PC-9 (cell line): ENCODE measurements around the gene ELMO3. TPM values are rescaled to one million over a fixed set of nuclear protein-coding genes. Genes with fewer than 3 reads are reported as not detected.

Experiments
- BruUV-seq: library from RNA; stranded (reverse); fragments of 400-500 nt; replicated peaks from 2 replicates; lab custom pipeline; 2021; lab: Mats Ljungman, UMichigan
- CTCF ChIA-PET: fragments of 300-600 bp; sonication (Branson Sonifier 250); formaldehyde crosslinking; loops from one replicate; lab custom pipeline; 2022; ENCODE audit warnings: antibody characterized with exemption; lab: Charles Lee
- POLR2A ChIA-PET: fragments of 300-600 bp; sonication (Branson Sonifier 250); formaldehyde crosslinking; loops from one replicate; lab custom pipeline; 2022; ENCODE audit warnings: antibody characterized with exemption; ENCODE audit not compliant: unreplicated experiment; lab: Charles Lee
- DNase-seq, 2 experiments: peaks; one replicate each; pipeline versions ENCODE4 v3.0.0 to v3.0.0-alpha.2; 2015 to 2022; ENCODE audit warnings: mixed read lengths in 1 of 2
- H2AFZ ChIP-seq: fragments of 200-600 bp; sonication (generic); 2 replicates; pipeline ENCODE4 v1.8.1; 2017; ENCODE audit warnings: antibody characterized with exemption
- H3F3A ChIP-seq: fragments of 200-600 bp; sonication (generic); 2 replicates; pipeline ENCODE4 v1.8.1; 2017; ENCODE audit warnings: antibody characterized with exemption, mild to moderate bottlenecking, low read depth; ENCODE audit not compliant: insufficient read depth
- H3K27ac ChIP-seq: fragments of 200-600 bp; sonication (generic); 2 replicates; pipeline ENCODE4 v1.6.1; 2016; ENCODE audit warnings: mixed run types
- H3K27me3 ChIP-seq: fragments of 200-600 bp; sonication (generic); 2 replicates; pipeline ENCODE4 v1.6.1; 2016; ENCODE audit warnings: low read depth, mixed run types; ENCODE audit not compliant: insufficient read depth
- H3K36me3 ChIP-seq: fragments of 200-600 bp; sonication (generic); 2 replicates; pipeline ENCODE4 v1.6.1; 2016; ENCODE audit warnings: low read depth, mixed run types
- H3K4me1 ChIP-seq: fragments of 200-600 bp; sonication (generic); replicated peaks from 2 replicates; pipeline ENCODE4 v1.6.1; 2016; ENCODE audit warnings: mixed run types; ENCODE audit not compliant: insufficient read depth
- H3K4me2 ChIP-seq: fragments of 200-600 bp; sonication (generic); 2 replicates; pipeline ENCODE4 v1.6.1; 2017; ENCODE audit warnings: mixed run types
- H3K4me3 ChIP-seq: fragments of 200-600 bp; sonication (generic); 2 replicates; pipeline ENCODE4 v1.6.1; 2016; ENCODE audit warnings: mixed run types
- H3K79me2 ChIP-seq: fragments of 200-600 bp; sonication (generic); 2 replicates; pipeline ENCODE4 v1.6.1; 2017; ENCODE audit warnings: low read depth, mixed run types
- H3K9me2 ChIP-seq: fragments of 200-600 bp; sonication (generic); 2 replicates; pipeline ENCODE4 v1.8.1; 2017; ENCODE audit warnings: mild to moderate bottlenecking; ENCODE audit not compliant: insufficient read depth
- H3K9me3 ChIP-seq: fragments of 200-600 bp; sonication (generic); 2 replicates; pipeline ENCODE4 v1.8.1; 2016; ENCODE audit warnings: low read depth; ENCODE audit not compliant: insufficient read depth
- H4K20me1 ChIP-seq: fragments of 200-600 bp; sonication (generic); 2 replicates; pipeline ENCODE4 v1.8.1; 2017; ENCODE audit not compliant: insufficient read depth
- EZH2 ChIP-seq: fragments of 200-600 bp; sonication (generic); IDR thresholded peaks from 2 replicates; pipeline ENCODE4 v1.8.0; 2017; ENCODE audit warnings: antibody characterized with exemption, low read depth
- intact Hi-C: fragments of 100-400 bp; cut with micrococcal nuclease; formaldehyde crosslinking; loops from one replicate; pipeline ENCODE4 v1.10.0; 2022; ENCODE audit not compliant: unreplicated experiment
- total RNA-seq: library from RNA; stranded (reverse); gene quantifications from 2 replicates; pipeline ENCODE4 v1.2.3, GENCODE V29; 2021
- TF ChIP-seq, protein P1 (sequence below): fragments of 200-600 bp; sonication (generic); conservative IDR thresholded peaks from 2 replicates; pipeline ENCODE4 v1.6.1; 2017; ENCODE audit warnings: mixed run types, antibody characterized with exemption, mild to moderate bottlenecking, moderate library complexity

The ELMO3 gene
- total RNA-seq, 1 experiment from 2014 or later = 32.4 TPM

- Histone ChIP-seq H3K4me3 (no peak overlapping the region), H3K27me3 (no peaks in the 10 kb centered on the region), H3F3A (peaks cover 22% of the 10 kb centered on the region), H3K36me3 (peaks cover 5% of the 10 kb centered on the region; the same call in 1 of the 2 replicates), H3K4me2 (no peak overlapping the region), H4K20me1 (no peaks in the 10 kb centered on the region), H2AFZ (no peak overlapping the region), H3K9me3 (no peaks in the 10 kb centered on the region), H3K4me1 (peaks cover 8% of the 10 kb centered on the region), H3K9me2 (no peaks in the 10 kb centered on the region), H3K79me2 (peaks cover 16% of the 10 kb centered on the region), H3K27ac (no peak overlapping the region)
- POLR2A ChIA-PET = no interaction called here
- DNase-seq = no peak
- BruUV-seq = no TSS peak
- intact Hi-C loops = no loop called here
- CTCF ChIA-PET = no interaction called here
- TF ChIP-seq EZH2 = no peak
Measured at GRCh38 chr16:67229906-67230808, 31.2 kb downstream of the ELMO3 start.

GRCh38 chr16:67230809-67231660 is 32.1 kb downstream of the ELMO3 start:
- no TSS peak for BruUV-seq
- no peaks in the 10 kb centered on the region for H4K20me1 ChIP-seq
- H3K36me3 ChIP-seq = peaks cover 6% of the 10 kb centered on the region

GRCh38 chr16:67233596-67233995 is 34.7 kb downstream of the ELMO3 start:
- no peak overlapping the region for H3K27ac ChIP-seq
- no peaks in the 10 kb centered on the region for H3K9me3 ChIP-seq
- H3K27me3 ChIP-seq = no peaks in the 10 kb centered on the region
- H2AFZ ChIP-seq = no peak overlapping the region
- no peak for DNase-seq
- TF ChIP-seq, protein P1, sequence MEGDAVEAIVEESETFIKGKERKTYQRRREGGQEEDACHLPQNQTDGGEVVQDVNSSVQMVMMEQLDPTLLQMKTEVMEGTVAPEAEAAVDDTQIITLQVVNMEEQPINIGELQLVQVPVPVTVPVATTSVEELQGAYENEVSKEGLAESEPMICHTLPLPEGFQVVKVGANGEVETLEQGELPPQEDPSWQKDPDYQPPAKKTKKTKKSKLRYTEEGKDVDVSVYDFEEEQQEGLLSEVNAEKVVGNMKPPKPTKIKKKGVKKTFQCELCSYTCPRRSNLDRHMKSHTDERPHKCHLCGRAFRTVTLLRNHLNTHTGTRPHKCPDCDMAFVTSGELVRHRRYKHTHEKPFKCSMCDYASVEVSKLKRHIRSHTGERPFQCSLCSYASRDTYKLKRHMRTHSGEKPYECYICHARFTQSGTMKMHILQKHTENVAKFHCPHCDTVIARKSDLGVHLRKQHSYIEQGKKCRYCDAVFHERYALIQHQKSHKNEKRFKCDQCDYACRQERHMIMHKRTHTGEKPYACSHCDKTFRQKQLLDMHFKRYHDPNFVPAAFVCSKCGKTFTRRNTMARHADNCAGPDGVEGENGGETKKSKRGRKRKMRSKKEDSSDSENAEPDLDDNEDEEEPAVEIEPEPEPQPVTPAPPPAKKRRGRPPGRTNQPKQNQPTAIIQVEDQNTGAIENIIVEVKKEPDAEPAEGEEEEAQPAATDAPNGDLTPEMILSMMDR = no peak
- no peak for TF ChIP-seq EZH2
- H3K79me2 ChIP-seq = peaks cover 5% of the 10 kb centered on the region
- no peak overlapping the region for H3K4me3 ChIP-seq
- POLR2A ChIA-PET = no interaction called here
- H3K9me2 ChIP-seq = no peaks in the 10 kb centered on the region
- no peaks in the 10 kb centered on the region for H4K20me1 ChIP-seq
- no peaks in the 10 kb centered on the region for H3K4me1 ChIP-seq
- intact Hi-C loops = no loop called here
- peaks cover 34% of the 10 kb centered on the region for H3F3A ChIP-seq
- CTCF ChIA-PET = interaction anchor here (0.5 kb wide), 1 partner anchor 869 kb away, joined by 6 read pairs; no protein-coding TSS in a partner anchor
- peaks cover 16% of the 10 kb centered on the region for H3K36me3 ChIP-seq
- no peak overlapping the region for H3K4me2 ChIP-seq
- no TSS peak for BruUV-seq

More at GRCh38 chr16:67230809-67231660, 32.1 kb downstream of the ELMO3 start:
- H3K79me2 ChIP-seq = peaks cover 17% of the 10 kb centered on the region
- H3K27ac ChIP-seq = no peak overlapping the region
- intact Hi-C loops = no loop called here
- H3K9me3 ChIP-seq = no peaks in the 10 kb centered on the region
- H3K9me2 ChIP-seq = no peaks in the 10 kb centered on the region
- DNase-seq = no peak
- ChIA-PET CTCF (no interaction called here), POLR2A (no interaction called here)
- peaks cover 8% of the 10 kb centered on the region for H3K4me1 ChIP-seq
- H3K4me3 ChIP-seq = no peak overlapping the region
- H3K27me3 ChIP-seq = no peaks in the 10 kb centered on the region
- H2AFZ ChIP-seq = no peak overlapping the region
- H3F3A ChIP-seq = peaks cover 28% of the 10 kb centered on the region
- TF ChIP-seq, protein P1 = no peak
- TF ChIP-seq EZH2 = no peak
- H3K4me2 ChIP-seq = no peak overlapping the region
